A549 treated with CORT108297 at 1 μM for 4 hours (cell line): ENCODE measurements around the gene NOL7. TPM values are rescaled to one million over a fixed set of nuclear protein-coding genes. Genes with fewer than 3 reads are reported as not detected.

Source experiments
- total RNA-seq: library from RNA; stranded (reverse); fragments of 200-300 nt; extraction: Qiagen RNA extraction; gene quantifications from 5 replicates; pipeline ENCODE4 v1.2.3, GENCODE V29; 2022

The NOL7 gene
- total RNA-seq: 67.9 to 81.4 TPM (median 71.3 TPM) in 5 replicates

GRCh38 chr6:13614926-13615791, at the start of gene NOL7:
Gene NOL7, plus strand, starts transcription at chr6:13615335. Its CDS starts 24 bp downstream, at chr6:13615359.

GRCh38 chr6:13574571-13575376, 40.4 kb upstream of the NOL7 start, which contains the start of gene SIRT5:
Gene SIRT5, plus strand, starts transcription at chr6:13574601. Its CDS starts 9,510 bp downstream, at chr6:13584111.

Other genes starting within 250 kb of the NOL7 start
- 1.6 to 2.0 TPM (median 1.8 TPM) in 5 replicates for gene GFOD1, start 127.7 kb upstream of the NOL7 start, total RNA-seq
- 3.6 to 4.4 TPM (median 4.0 TPM) in 5 replicates for gene SIRT5, start 40.7 kb upstream of the NOL7 start, total RNA-seq
- 11.2 to 16.1 TPM (median 12.9 TPM) in 5 replicates for gene RANBP9, start 96.5 kb downstream of the NOL7 start, total RNA-seq
- 8.8 to 15.5 TPM (median 13.9 TPM) in 5 replicates for gene MCUR1, start 199.2 kb downstream of the NOL7 start, total RNA-seq